HL-60 (cell line): ENCODE measurements around the gene B3GNT8.

Source experiments
- DNase-seq, 2 experiments: peaks; one replicate each; pipeline ENCODE4 v3.0.0-alpha.2; 2010 to 2020; ENCODE audit warnings: low read depth in 1 of 2, low spot score in 1 of 2
- H3K27ac ChIP-seq: fragments of 250-450 bp; sonication (Bioruptor Pico); replicated peaks from 2 replicates; pipeline ENCODE4 v1.5.1; 2020; ENCODE audit warnings: mild to moderate bottlenecking, moderate library complexity
- H3K27me3 ChIP-seq: fragments of 250-450 bp; sonication (Bioruptor Pico); 2 replicates; pipeline ENCODE4 v1.5.1; 2021; ENCODE audit warnings: mild to moderate bottlenecking, moderate library complexity; ENCODE audit not compliant: insufficient read depth, poor library complexity, severe bottlenecking
- H3K4me3 ChIP-seq: replicated peaks from 2 replicates; pipeline ENCODE4 v1.5.1; 2011; ENCODE audit warnings: mild to moderate bottlenecking, control low read depth, low read length; ENCODE audit not compliant: insufficient read depth
- GABPA ChIP-seq: IDR thresholded peaks from 2 replicates; pipeline ENCODE4 v1.6.1; 2012; ENCODE audit warnings: low read depth
- POLR2AphosphoS5 ChIP-seq: IDR thresholded peaks from 2 replicates; pipeline ENCODE4 v1.6.1; 2012; ENCODE audit warnings: low read depth
- SPI1 ChIP-seq: IDR thresholded peaks from 2 replicates; pipeline ENCODE4 v1.6.1; 2012; ENCODE audit warnings: low read depth, mild to moderate bottlenecking, borderline replicate concordance
- TF ChIP-seq, protein P1 (sequence below): IDR thresholded peaks from 2 replicates; pipeline ENCODE4 v1.6.1; 2012; ENCODE audit warnings: low read depth; ENCODE audit not compliant: insufficient replicate concordance
- TF ChIP-seq, protein P2 (sequence below): IDR thresholded peaks from one replicate; pipeline ENCODE4 v1.5.1; 2011; ENCODE audit warnings: low read length, control low read depth, inconsistent platforms; ENCODE audit not compliant: insufficient read depth

B3GNT8 gene

DNA sequence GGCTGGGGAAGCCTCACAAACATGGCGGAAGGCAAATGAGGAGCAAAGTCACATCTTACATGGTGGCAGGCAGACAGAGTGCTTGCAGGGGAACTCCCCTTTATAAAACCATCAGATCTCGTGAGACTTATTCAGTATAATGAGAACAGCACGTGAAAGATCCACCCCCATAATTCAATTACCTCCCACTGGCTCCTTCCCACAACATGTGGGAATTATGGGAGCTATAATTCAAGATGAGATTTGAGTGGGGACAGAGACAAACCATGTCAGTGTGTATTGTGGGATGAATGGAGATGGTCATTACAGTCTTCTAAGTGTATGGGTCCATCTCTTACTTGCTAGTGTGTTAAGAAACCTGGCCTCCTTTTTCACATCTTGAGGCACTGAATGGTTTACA lies 25.2 kb downstream of the B3GNT8 start:
- Histone ChIP-seq H3K27me3 (no peaks in the 10 kb centered on the region), H3K27ac (no peak overlapping the region), H3K4me3 (no peak overlapping the region)
- no peak for DNase-seq
- TF ChIP-seq GABPA, result no peak
- no peak for TF ChIP-seq SPI1
- TF ChIP-seq, protein P1, sequence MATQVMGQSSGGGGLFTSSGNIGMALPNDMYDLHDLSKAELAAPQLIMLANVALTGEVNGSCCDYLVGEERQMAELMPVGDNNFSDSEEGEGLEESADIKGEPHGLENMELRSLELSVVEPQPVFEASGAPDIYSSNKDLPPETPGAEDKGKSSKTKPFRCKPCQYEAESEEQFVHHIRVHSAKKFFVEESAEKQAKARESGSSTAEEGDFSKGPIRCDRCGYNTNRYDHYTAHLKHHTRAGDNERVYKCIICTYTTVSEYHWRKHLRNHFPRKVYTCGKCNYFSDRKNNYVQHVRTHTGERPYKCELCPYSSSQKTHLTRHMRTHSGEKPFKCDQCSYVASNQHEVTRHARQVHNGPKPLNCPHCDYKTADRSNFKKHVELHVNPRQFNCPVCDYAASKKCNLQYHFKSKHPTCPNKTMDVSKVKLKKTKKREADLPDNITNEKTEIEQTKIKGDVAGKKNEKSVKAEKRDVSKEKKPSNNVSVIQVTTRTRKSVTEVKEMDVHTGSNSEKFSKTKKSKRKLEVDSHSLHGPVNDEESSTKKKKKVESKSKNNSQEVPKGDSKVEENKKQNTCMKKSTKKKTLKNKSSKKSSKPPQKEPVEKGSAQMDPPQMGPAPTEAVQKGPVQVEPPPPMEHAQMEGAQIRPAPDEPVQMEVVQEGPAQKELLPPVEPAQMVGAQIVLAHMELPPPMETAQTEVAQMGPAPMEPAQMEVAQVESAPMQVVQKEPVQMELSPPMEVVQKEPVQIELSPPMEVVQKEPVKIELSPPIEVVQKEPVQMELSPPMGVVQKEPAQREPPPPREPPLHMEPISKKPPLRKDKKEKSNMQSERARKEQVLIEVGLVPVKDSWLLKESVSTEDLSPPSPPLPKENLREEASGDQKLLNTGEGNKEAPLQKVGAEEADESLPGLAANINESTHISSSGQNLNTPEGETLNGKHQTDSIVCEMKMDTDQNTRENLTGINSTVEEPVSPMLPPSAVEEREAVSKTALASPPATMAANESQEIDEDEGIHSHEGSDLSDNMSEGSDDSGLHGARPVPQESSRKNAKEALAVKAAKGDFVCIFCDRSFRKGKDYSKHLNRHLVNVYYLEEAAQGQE, result no peak
- TF ChIP-seq, protein P2, sequence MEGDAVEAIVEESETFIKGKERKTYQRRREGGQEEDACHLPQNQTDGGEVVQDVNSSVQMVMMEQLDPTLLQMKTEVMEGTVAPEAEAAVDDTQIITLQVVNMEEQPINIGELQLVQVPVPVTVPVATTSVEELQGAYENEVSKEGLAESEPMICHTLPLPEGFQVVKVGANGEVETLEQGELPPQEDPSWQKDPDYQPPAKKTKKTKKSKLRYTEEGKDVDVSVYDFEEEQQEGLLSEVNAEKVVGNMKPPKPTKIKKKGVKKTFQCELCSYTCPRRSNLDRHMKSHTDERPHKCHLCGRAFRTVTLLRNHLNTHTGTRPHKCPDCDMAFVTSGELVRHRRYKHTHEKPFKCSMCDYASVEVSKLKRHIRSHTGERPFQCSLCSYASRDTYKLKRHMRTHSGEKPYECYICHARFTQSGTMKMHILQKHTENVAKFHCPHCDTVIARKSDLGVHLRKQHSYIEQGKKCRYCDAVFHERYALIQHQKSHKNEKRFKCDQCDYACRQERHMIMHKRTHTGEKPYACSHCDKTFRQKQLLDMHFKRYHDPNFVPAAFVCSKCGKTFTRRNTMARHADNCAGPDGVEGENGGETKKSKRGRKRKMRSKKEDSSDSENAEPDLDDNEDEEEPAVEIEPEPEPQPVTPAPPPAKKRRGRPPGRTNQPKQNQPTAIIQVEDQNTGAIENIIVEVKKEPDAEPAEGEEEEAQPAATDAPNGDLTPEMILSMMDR, result no peak
- no peak for TF ChIP-seq POLR2AphosphoS5

DNA sequence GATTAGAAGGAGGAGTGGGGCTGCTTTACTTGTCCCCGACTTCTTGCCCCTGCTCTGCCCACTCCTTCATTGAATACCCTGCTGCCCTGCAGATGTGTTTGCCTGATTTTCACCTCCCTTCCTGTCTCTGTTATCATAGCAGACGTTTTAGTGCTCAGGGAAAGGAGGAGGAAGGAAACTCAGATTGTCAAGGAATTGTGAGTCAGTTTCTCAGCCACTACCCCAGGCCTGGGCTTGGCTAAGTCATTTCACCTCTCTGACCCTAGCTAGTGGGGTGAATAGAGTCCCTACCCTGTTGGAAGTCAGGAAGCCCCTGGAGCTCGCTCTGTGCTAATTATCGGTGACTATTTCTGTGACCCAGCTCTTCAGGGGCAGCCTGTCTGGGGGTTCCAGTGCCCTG lies 25.7 kb downstream of the B3GNT8 start:
- DNase-seq, result no peak
- Histone ChIP-seq H3K4me3 (no peak overlapping the region), H3K27ac (no peak overlapping the region), H3K27me3 (no peaks in the 10 kb centered on the region)
- TF ChIP-seq GABPA (no peak), POLR2AphosphoS5 (no peak), SPI1 (no peak)
- TF ChIP-seq, protein P2, result no peak
- TF ChIP-seq, protein P1, result no peak

DNA sequence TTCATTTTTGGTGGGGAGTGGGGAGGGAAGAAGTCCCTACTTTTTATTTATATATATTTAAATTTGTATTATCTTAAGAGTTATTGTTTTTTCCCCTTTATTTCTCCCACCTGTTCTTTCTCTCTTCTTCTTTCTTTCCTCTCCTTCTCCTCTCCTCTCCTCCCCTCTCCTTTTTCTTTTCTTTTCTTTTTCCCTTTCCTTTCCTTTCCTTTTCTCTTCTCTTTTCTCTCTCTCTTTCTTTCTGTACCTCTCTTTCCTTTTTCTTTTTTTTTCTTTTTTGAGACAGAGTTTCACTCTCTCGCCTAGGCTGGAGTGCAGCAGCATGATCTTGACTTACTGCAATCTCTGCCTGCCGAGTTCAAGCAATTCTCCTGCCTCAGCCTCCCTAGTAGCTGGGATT lies 27.6 kb downstream of the B3GNT8 start:
- no peak for DNase-seq
- TF ChIP-seq, protein P2, result no peak
- TF ChIP-seq SPI1 (no peak), POLR2AphosphoS5 (no peak), GABPA (no peak)
- TF ChIP-seq, protein P1, result no peak
- no peak overlapping the region for H3K27ac ChIP-seq
- no peaks in the 10 kb centered on the region for H3K27me3 ChIP-seq
- no peak overlapping the region for H3K4me3 ChIP-seq
